ENCODE measurements around the gene ACP7. TPM values are rescaled to one million over a fixed set of nuclear protein-coding genes. Genes with fewer than 3 reads are reported as not detected.

ACP7 gene
- total and polyA plus RNA-seq, 2 of the 8 experiments (the other 6 are each of a cell fraction or from before 2014, with no cell fraction given), result 0.27 to 0.50 TPM

DNA sequence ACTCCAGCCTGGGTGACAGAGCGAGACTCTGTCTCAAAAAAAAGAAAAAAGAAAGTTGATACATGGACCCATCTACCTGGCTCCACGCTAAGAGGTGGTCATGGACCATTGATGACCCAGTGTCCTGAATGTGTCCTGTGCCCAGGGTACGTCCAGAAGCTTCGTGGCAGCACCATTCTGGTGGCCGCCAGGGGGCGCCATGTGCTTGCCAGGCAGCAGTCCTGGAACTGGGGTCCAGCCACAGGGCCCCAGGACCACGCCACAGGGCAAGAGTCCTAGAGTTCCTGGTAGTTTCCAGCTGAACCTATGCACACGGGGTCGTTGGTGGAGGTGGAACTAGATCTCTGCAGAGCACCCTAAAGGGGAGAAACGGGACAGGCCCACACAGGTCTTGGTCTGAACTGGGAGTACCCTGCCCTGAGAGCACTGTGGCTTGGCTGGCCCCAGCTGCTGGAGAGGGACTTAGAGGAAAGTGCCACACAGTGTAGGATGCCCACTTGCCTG lies 31.9 kb upstream of the ACP7 start:
- Histone ChIP-seq H3K4me3 (ENCODE audit: extremely low read depth in 1 of 4, insufficient read depth in 2 of 4, low read depth in 3 of 4, low read length in 4 of 4) (no peak overlapping the region), H3K23ac (ENCODE audit: insufficient read length) (no peak overlapping the region), H3K14ac (ENCODE audit: insufficient read length) (no peak overlapping the region), H2BK12ac (ENCODE audit: low read depth, low read length) (no peak overlapping the region), H3K18ac (ENCODE audit: extremely low read depth, low read length) (no peak overlapping the region), H4K5ac (ENCODE audit: insufficient read length, low read depth, low read length) (no peak overlapping the region), H3K9ac (replicated peaks in 1 of 4; ENCODE audit: extremely low read depth in 1 of 4, low read depth in 3 of 4, low read length in 3 of 4) (no peak overlapping the region), H2BK5ac (ENCODE audit: low read depth, low read length) (no peak overlapping the region), H4K91ac (replicated peaks; ENCODE audit: insufficient read length, low read length) (peak overlapping the region; percentile 52), H2BK20ac (ENCODE audit: low read length) (no peak overlapping the region), H2AK5ac (ENCODE audit: low read depth, low read length) (no peak overlapping the region), H3K9me3 (ENCODE audit: insufficient read depth in 2 of 2, low read depth in 1 of 2, low read length in 1 of 2) (no peaks in the 10 kb centered on the region), H3K4ac (replicated peaks; ENCODE audit: insufficient read length, low read depth, low read length) (no peak overlapping the region), H3K79me2 (ENCODE audit: control insufficient read depth in 1 of 2, insufficient read depth in 2 of 2, low read length in 2 of 2) (no peaks in the 10 kb centered on the region), H3K56ac (replicated peaks; ENCODE audit: insufficient read length, low read depth, low read length) (no peak overlapping the region), H3K27me3 (replicated peaks in 1 of 4; ENCODE audit: control insufficient read depth in 3 of 4, extremely low read depth in 1 of 4, insufficient read depth in 3 of 4, low read length in 3 of 4) (no peaks in the 10 kb centered on the region), H2BK120ac (replicated peaks; ENCODE audit: low read depth, low read length) (no peak overlapping the region), H4K8ac (ENCODE audit: extremely low read depth, insufficient read depth, low read length) (peak overlapping the region; percentile 71; the same call in 1 of the 2 replicates), H2BK15ac (ENCODE audit: low read length) (no peak overlapping the region), H3K36me3 (ENCODE audit: control insufficient read depth in 2 of 4, insufficient read depth in 4 of 4, low read length in 3 of 4) (no peaks in the 10 kb centered on the region), H3K79me1 (ENCODE audit: low read depth, low read length) (no peaks in the 10 kb centered on the region), H4K20me1 (replicated peaks in 1 of 2; ENCODE audit: control insufficient read depth in 1 of 2, insufficient read depth in 2 of 2, low read length in 2 of 2) (no peaks in the 10 kb centered on the region), H2AFZ (ENCODE audit: low read length) (0 out of 2 replicates have a peak overlapping the region, but pooled peaks have one; percentile 89), H3K4me2 (ENCODE audit: insufficient read depth in 1 of 2, low read depth in 2 of 2, low read length in 2 of 2) (no peak overlapping the region), H3K27ac (ENCODE audit: low read depth, low read length) (no peak overlapping the region), H3K4me1 (replicated peaks in 1 of 4; ENCODE audit: control insufficient read depth in 3 of 4, insufficient read depth in 4 of 4, low read length in 3 of 4) (no peaks in the 10 kb centered on the region), H3K23me2 (ENCODE audit: low read depth, low read length) (no peaks in the 10 kb centered on the region)
- ChIA-PET POLR2A (ENCODE audit: partially characterized antibody) (interaction anchor here (0.6 kb wide), 1 partner anchor 55 kb away, joined by 3 read pairs; no protein-coding TSS in a partner anchor), CTCF (ENCODE audit: partially characterized antibody) (interaction anchor here (0.6 to 3.7 kb wide), 21 partner anchors 8 to 231 kb away, joined by 3 to 24 read pairs (median 4); partner anchors contain the start of genes ACP7 and SYCN)
- 25% methylated on average over 10 of the region's 10 CpGs; no CpG with 5 or more reads in 1 of the 2 experiments for WGBS, 2 experiments (ENCODE audit: extremely low coverage in 1 of 2, insufficient coverage in 1 of 2, insufficient read length in 1 of 2, insufficient replicate concordance in 2 of 2, low coverage in 1 of 2, low lambda C conversion rate in 2 of 2, missing lambda C conversion rate in 1 of 2)
- DNase-seq (ENCODE audit: low read depth in 1 of 2, low spot score in 2 of 2) (peak; percentile 68 to 95), FAIRE-seq (peak; percentile 13)
- TF ChIP-seq KDM5A (IDR thresholded peaks at IDR 0.05; ENCODE audit: low read length), result no peak
- TF ChIP-seq SP2 (IDR thresholded peaks at IDR 0.05; ENCODE audit: low read length), result no peak
- TF ChIP-seq, protein P1, sequence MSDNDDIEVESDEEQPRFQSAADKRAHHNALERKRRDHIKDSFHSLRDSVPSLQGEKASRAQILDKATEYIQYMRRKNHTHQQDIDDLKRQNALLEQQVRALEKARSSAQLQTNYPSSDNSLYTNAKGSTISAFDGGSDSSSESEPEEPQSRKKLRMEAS (IDR thresholded peaks at IDR 0.05), result 0 out of 2 replicates have a peak, but pooled peaks have one; percentile 16
- TF ChIP-seq, protein P2, sequence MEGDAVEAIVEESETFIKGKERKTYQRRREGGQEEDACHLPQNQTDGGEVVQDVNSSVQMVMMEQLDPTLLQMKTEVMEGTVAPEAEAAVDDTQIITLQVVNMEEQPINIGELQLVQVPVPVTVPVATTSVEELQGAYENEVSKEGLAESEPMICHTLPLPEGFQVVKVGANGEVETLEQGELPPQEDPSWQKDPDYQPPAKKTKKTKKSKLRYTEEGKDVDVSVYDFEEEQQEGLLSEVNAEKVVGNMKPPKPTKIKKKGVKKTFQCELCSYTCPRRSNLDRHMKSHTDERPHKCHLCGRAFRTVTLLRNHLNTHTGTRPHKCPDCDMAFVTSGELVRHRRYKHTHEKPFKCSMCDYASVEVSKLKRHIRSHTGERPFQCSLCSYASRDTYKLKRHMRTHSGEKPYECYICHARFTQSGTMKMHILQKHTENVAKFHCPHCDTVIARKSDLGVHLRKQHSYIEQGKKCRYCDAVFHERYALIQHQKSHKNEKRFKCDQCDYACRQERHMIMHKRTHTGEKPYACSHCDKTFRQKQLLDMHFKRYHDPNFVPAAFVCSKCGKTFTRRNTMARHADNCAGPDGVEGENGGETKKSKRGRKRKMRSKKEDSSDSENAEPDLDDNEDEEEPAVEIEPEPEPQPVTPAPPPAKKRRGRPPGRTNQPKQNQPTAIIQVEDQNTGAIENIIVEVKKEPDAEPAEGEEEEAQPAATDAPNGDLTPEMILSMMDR (IDR thresholded peaks at IDR 0.05; ENCODE audit: control extremely low read depth in 1 of 3, insufficient read depth in 1 of 3, low read depth in 1 of 3, low read length in 3 of 3), result peak; percentile 83 to 91 (median 90)
- peak; percentile 76 to 84 for TF ChIP-seq RAD21 (IDR thresholded peaks at IDR 0.05 in 1 of 2, conservative IDR thresholded peaks at IDR 0.05 in 1 of 2; ENCODE audit: low read depth in 2 of 2, low read length in 2 of 2)
- TF ChIP-seq JUN (IDR thresholded peaks at IDR 0.05; ENCODE audit: low read depth, low read length), result no peak
- no peak for TF ChIP-seq SUZ12 (IDR thresholded peaks at IDR 0.05; ENCODE audit: low read length)
- no peak for TF ChIP-seq MAFK (IDR thresholded peaks at IDR 0.05; ENCODE audit: low read depth, low read length)
- no peak for TF ChIP-seq ASH2L (IDR thresholded peaks at IDR 0.05; ENCODE audit: low read length)
